HepG2 (cell line): Measurements from ENCODE around the gene TMEM219. TPM values are rescaled to one million over a fixed set of nuclear protein-coding genes. Genes with fewer than 3 reads are reported as not detected.

Experiments
- ATF4 ChIP-seq, 2 experiments: fragments of 450-650 bp in 1 of 2; sonication (generic) in 1 of 2; formaldehyde crosslinking; IDR thresholded peaks; 2 replicates each; pipeline versions ENCODE4 v1.5.0 to v1.8.0; 2020 to 2022; ENCODE audit warnings: mild to moderate bottlenecking in 1 of 2, missing genetic modification reagents in 1 of 2
- DR1 ChIP-seq: sonication (generic); formaldehyde crosslinking; IDR thresholded peaks from 2 replicates; pipeline ENCODE4 v1.8.0; 2021; ENCODE audit warnings: mild to moderate bottlenecking, missing genetic modification reagents, inconsistent platforms
- HOXD1 ChIP-seq: sonication (generic); formaldehyde crosslinking; IDR thresholded peaks from 2 replicates; pipeline ENCODE4 v1.5.0; 2020; ENCODE audit warnings: missing genetic modification reagents
- ISL2 ChIP-seq: sonication (generic); formaldehyde crosslinking; IDR thresholded peaks from 2 replicates; pipeline ENCODE4 v1.5.0; 2020; ENCODE audit warnings: missing genetic modification reagents
- MZF1 ChIP-seq: sonication (generic); formaldehyde crosslinking; IDR thresholded peaks from 2 replicates; pipeline ENCODE4 v1.8.1; 2023; ENCODE audit warnings: mild to moderate bottlenecking, missing genetic modification reagents, borderline replicate concordance
- NFYB ChIP-seq: sonication (generic); formaldehyde crosslinking; IDR thresholded peaks from 2 replicates; pipeline ENCODE4 v1.4.0; 2020; ENCODE audit warnings: missing genetic modification reagents
- NRL ChIP-seq: sonication (generic); formaldehyde crosslinking; IDR thresholded peaks from 2 replicates; pipeline ENCODE4 v1.5.0; 2020; ENCODE audit warnings: missing genetic modification reagents, mild to moderate bottlenecking, moderate library complexity, borderline replicate concordance
- PCBP1 ChIP-seq: fragments of 200-400 bp; formaldehyde crosslinking; IDR thresholded peaks from 2 replicates; pipeline ENCODE4 v1.6.1; 2017; ENCODE audit warnings: mild to moderate bottlenecking, low read depth, low read length, borderline replicate concordance
- RBFOX2 ChIP-seq: fragments of 200-400 bp; formaldehyde crosslinking; IDR thresholded peaks from 2 replicates; pipeline ENCODE4 v1.6.1; 2017; ENCODE audit warnings: low read depth, mild to moderate bottlenecking, low read length
- REPIN1 ChIP-seq: sonication (generic); formaldehyde crosslinking; IDR thresholded peaks from 2 replicates; pipeline ENCODE4 v1.8.0; 2022; ENCODE audit warnings: missing genetic modification reagents, low read depth, mild to moderate bottlenecking, borderline replicate concordance
- RFX1 ChIP-seq: fragments of 450-650 bp; IDR thresholded peaks from 2 replicates; pipeline ENCODE4 v1.6.1; 2017
- SAP130 ChIP-seq: IDR thresholded peaks from 2 replicates; pipeline ENCODE4 v1.6.1; 2016; ENCODE audit warnings: low read depth
- TP53 ChIP-seq: sonication (generic); formaldehyde crosslinking; conservative IDR thresholded peaks from 2 replicates; pipeline ENCODE4 v1.4.0; 2020; ENCODE audit warnings: missing genetic modification reagents
- XBP1 ChIP-seq: sonication (generic); formaldehyde crosslinking; IDR thresholded peaks from 2 replicates; pipeline ENCODE4 v1.5.0; 2020; ENCODE audit warnings: missing genetic modification reagents
- ZBTB7A ChIP-seq: sonication (generic); formaldehyde crosslinking; IDR thresholded peaks from 2 replicates; pipeline ENCODE4 v1.8.0; 2022; ENCODE audit warnings: mild to moderate bottlenecking, missing genetic modification reagents
- ZFP82 ChIP-seq: sonication (generic); formaldehyde crosslinking; IDR thresholded peaks from 2 replicates; pipeline ENCODE4 v1.5.1; 2020; ENCODE audit warnings: mild to moderate bottlenecking, missing genetic modification reagents, borderline replicate concordance
- ZNF263 ChIP-seq: sonication (generic); formaldehyde crosslinking; IDR thresholded peaks from 2 replicates; pipeline ENCODE4 v1.4.0; 2020; ENCODE audit warnings: missing genetic modification reagents
- ZSCAN9 ChIP-seq: IDR thresholded peaks from 2 replicates; pipeline ENCODE4 v1.6.1; 2016; ENCODE audit warnings: borderline replicate concordance
- polyA plus RNA-seq, 8 experiments: library from polyadenylated mRNA; depleted of rRNA in 3 of 8; stranded (reverse) in 7 of 8; unstranded in 1 of 8; fragments of >200 nt; fragmentation: Illumina TruSeq in 4 of 8; extraction: Trizol in 4 of 8; gene quantifications; 2 replicates each; pipeline versions ENCODE4 v1.2.1 to v1.2.3, GENCODE V29; 2011 to 2016; ENCODE audit warnings: low read depth in 4 of 8, missing spikeins in 1 of 8, mixed read lengths in 1 of 8; ENCODE audit not compliant: insufficient read depth in 1 of 8
- total RNA-seq, 5 experiments: library from RNA; depleted of rRNA; stranded (reverse); fragments of >200 nt; fragmentation: Illumina TruSeq; extraction: Trizol; gene quantifications; 2 replicates each; pipeline ENCODE4 v1.2.3, GENCODE V29; 2016; ENCODE audit warnings: low read depth in 1 of 5
- TF ChIP-seq, protein P1 (sequence below): sonication (generic); formaldehyde crosslinking; IDR thresholded peaks from 2 replicates; pipeline ENCODE4 v1.5.1; 2020; ENCODE audit warnings: mild to moderate bottlenecking, missing genetic modification reagents, moderate library complexity
- TF ChIP-seq, protein P2 (sequence below), 2 experiments: sonication (generic) in 1 of 2; formaldehyde crosslinking in 1 of 2; IDR thresholded peaks; 2 replicates each; pipeline versions ENCODE4 v1.5.1 to v1.6.1; 2011 to 2020; ENCODE audit warnings: borderline replicate concordance in 1 of 2, low read depth in 1 of 2, low read length in 1 of 2, mild to moderate bottlenecking in 1 of 2, missing genetic modification reagents in 1 of 2, moderate library complexity in 1 of 2
- TF ChIP-seq, protein P3 (sequence below): sonication (generic); formaldehyde crosslinking; IDR thresholded peaks from 2 replicates; pipeline ENCODE4 v1.8.0; 2022; ENCODE audit warnings: mild to moderate bottlenecking, missing genetic modification reagents
- TF ChIP-seq, protein P4 (sequence below): IDR thresholded peaks from 2 replicates; pipeline ENCODE4 v1.6.1; 2018; ENCODE audit warnings: missing genetic modification reagents, mild to moderate bottlenecking, missing compliant biosample characterization

Gene TMEM219
- total and polyA plus RNA-seq, 2 of the 13 experiments (the other 11 are each of a cell fraction or from before 2014, with no cell fraction given) = 105 to 115 TPM

- TF ChIP-seq PCBP1 (no peak), ZBTB7A (CRISPR knock-in tag) (peak; percentile 37; the same call in 1 of the 2 replicates), ISL2 (CRISPR knock-in tag) (peak; percentile 88), MZF1 (CRISPR knock-in tag) (0 out of 2 replicates have a peak, but pooled peaks have one; percentile 8), ZFP82 (no peak; the same call in 1 of the 2 replicates), NFYB (peak; percentile 67), REPIN1 (CRISPR knock-in tag) (peak; percentile 98), ZSCAN9 (peak; percentile 90; the same call in 1 of the 2 replicates), HOXD1 (peak; percentile 74; the same call in 1 of the 2 replicates), TP53 (peak; percentile 87; the same call in 1 of the 2 replicates), SAP130 (peak; percentile 99), RBFOX2 (peak; percentile 90), ATF4 (CRISPR knock-in tag; IDR thresholded peaks at IDR 0.05) (0 out of 4 replicates have a peak, but pooled peaks of 1 of the 2 experiments have one; percentile 54), RFX1 (peak; percentile 89), XBP1 (CRISPR knock-in tag) (peak; percentile 73; the same call in 1 of the 2 replicates), NRL (CRISPR knock-in tag) (peak; percentile 85), DR1 (CRISPR knock-in tag) (peak; percentile 96), ZNF263 (CRISPR knock-in tag) (peak; percentile 75)
- TF ChIP-seq, protein P1, sequence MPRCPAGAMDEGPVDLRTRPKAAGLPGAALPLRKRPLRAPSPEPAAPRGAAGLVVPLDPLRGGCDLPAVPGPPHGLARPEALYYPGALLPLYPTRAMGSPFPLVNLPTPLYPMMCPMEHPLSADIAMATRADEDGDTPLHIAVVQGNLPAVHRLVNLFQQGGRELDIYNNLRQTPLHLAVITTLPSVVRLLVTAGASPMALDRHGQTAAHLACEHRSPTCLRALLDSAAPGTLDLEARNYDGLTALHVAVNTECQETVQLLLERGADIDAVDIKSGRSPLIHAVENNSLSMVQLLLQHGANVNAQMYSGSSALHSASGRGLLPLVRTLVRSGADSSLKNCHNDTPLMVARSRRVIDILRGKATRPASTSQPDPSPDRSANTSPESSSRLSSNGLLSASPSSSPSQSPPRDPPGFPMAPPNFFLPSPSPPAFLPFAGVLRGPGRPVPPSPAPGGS = peak; percentile 96
- TF ChIP-seq, protein P2, sequence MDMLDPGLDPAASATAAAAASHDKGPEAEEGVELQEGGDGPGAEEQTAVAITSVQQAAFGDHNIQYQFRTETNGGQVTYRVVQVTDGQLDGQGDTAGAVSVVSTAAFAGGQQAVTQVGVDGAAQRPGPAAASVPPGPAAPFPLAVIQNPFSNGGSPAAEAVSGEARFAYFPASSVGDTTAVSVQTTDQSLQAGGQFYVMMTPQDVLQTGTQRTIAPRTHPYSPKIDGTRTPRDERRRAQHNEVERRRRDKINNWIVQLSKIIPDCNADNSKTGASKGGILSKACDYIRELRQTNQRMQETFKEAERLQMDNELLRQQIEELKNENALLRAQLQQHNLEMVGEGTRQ (IDR thresholded peaks at IDR 0.05; ENCODE audit: low read depth, low read length) = no peak
- TF ChIP-seq, protein P2 (CRISPR knock-in tag; IDR thresholded peaks at IDR 0.05; ENCODE audit: borderline replicate concordance) = no peak
- TF ChIP-seq, protein P3, sequence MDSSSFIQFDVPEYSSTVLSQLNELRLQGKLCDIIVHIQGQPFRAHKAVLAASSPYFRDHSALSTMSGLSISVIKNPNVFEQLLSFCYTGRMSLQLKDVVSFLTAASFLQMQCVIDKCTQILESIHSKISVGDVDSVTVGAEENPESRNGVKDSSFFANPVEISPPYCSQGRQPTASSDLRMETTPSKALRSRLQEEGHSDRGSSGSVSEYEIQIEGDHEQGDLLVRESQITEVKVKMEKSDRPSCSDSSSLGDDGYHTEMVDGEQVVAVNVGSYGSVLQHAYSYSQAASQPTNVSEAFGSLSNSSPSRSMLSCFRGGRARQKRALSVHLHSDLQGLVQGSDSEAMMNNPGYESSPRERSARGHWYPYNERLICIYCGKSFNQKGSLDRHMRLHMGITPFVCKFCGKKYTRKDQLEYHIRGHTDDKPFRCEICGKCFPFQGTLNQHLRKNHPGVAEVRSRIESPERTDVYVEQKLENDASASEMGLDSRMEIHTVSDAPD (CRISPR knock-in tag) = peak; percentile 11; the same call in 1 of the 2 replicates
- TF ChIP-seq, protein P4, sequence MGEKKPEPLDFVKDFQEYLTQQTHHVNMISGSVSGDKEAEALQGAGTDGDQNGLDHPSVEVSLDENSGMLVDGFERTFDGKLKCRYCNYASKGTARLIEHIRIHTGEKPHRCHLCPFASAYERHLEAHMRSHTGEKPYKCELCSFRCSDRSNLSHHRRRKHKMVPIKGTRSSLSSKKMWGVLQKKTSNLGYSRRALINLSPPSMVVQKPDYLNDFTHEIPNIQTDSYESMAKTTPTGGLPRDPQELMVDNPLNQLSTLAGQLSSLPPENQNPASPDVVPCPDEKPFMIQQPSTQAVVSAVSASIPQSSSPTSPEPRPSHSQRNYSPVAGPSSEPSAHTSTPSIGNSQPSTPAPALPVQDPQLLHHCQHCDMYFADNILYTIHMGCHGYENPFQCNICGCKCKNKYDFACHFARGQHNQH = peak; percentile 26; the same call in 1 of the 2 replicates
Measured at GRCh38 chr16:29973384-29974246, 11.7 kb downstream of the TMEM219 start, which contains the start of gene TAOK2 (continued).
